HG02623 (cell line): ENCODE measurements around the gene CDK4.

Experiments
- ATAC-seq: cut with Tn5 transposase; IDR thresholded peaks from one replicate; pipeline ENCODE4 v1.9.1; 2021; ENCODE audit warnings: moderate library complexity; ENCODE audit not compliant: unreplicated experiment

The CDK4 gene

DNA sequence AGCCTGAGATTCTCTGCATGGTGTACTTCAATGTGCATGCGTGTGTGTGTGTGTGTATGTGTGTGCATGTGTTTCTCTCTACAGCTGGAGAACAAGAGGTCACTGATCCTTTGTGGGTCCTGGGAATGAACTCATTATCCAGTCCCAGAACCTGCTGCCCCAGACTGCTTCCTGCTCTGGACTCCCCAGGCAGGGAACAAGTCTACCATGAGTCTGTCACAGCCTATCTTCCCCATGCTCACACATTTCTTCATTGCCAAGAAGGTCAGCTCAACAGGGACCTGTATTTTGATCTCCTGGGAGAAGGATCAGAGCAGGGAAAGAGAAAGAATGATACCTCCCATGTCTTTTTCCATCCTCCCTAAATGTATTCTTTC lies 10.7 kb downstream of the CDK4 start:
- no peak for ATAC-seq

DNA sequence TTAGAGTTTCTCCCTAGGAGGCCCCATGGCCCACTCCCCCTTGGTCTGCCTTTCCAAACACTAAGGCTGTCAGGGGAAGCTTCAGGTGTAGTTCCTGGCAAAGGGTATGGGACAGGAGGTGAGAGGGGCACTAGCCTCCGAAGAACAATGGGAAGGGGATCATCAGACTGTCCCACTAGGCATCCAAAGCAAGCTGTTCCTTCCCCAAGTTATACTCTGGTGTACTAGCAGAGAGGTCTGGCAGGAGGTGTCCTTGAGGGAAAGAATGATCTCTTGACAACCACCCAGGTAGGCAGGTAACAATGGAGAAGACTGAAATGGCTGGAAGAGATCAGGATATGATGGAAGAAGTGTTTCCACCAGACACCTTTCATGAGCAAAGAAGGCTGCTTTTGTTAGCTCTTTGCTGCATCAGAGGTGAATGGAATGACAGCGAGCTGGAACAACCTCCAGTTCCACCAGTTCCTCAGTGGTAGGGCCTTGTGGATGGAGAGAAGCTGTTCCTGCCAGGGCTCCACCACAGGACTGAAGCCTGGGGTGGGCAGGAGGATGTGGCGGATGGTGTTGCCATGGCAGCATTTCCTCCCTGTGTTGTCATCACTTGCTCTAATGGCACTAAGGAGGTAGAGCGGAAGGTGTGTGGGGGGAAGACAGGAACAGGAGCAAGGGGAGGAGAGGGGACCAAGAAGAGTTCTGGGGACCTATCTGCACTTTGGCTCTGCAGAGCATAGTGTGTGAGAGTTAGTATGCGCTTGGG lies 11.3 kb downstream of the CDK4 start:
- ATAC-seq: no peak

DNA sequence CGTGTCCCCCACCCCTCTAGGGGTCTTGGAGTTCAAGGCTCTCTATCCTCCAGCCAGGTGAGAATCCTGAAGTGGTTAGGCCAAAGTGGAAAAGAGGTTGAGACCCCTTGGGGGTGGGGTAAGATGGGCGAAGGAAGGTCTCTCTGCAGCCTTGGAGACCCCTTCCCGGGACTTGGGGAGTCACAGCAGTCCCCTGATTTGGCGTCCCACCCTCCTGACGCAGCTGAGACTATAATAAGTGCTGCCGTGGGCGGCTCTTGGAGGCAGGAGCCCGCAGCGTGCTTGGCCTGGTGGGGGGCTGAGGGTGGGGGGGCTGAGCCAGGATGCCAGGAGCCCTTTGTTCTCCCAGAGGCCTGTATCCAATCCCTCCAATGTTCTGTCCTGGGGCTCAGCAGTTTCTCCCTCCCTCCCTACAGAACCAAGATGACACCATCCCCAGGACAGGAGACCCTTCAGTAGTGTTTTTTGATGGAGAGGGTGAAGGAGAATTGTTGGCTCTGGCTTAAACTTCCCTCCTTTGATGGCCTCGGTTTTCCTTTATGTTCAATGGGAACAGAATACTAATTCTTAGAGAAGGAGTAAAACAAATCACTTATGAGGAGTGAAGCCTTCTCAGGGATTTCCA lies 12.1 kb downstream of the CDK4 start:
- ATAC-seq: no peak

DNA sequence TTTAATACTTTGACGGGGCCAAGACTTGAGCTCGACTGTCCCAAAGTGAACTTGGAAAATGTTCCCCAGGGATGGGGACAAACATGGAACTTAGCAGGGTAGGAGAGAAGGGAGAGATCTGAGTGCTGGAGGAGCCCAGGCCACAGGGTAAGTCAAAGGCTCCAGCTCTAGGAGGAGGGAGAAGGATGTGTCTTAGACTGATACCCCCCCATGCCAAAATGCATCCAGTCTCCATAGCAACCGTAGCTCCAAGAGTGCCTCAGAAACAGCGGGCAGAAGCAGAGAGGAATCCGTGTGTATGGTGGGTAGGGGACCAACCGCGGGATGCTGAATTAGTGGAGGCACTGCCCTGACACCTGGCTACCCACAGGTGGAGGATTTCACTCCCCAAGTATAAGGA lies 12.7 kb downstream of the CDK4 start:
- ATAC-seq: no peak

DNA sequence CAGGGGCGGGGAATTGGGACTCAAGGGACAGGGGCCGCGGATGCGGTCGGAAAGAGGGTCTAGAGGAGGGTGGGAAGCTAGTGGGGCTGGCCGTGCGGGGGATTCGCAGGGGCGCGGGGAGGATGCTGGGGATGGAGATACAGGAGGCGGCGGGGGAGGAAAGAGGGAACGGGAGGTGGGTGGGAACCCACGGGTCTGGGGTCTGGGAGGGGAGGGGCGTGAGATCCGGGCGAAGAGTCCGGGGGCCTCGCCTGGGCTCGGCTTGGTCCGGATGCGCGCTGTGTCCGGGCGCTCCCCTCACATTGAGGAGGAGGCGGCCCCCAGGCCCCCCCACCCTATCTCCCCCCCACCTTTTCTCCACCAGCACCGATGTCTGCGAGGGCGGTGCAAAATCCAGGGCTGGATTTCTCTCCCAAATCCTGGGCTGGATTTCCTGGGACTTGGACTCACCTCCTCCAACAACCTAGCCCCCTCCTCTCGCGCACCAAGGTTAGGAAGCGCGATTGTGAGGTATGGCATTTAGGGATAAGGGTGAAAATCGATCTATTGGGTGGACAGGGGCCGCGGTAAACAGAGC lies 13.4 kb downstream of the CDK4 start, which contains the start of gene AGAP2:
AGAP2 (minus strand) TSS at position 82 of the 577 bp plus-strand sequence. CDS start 496 bp downstream, outside the sequence.
- no peak for ATAC-seq

DNA sequence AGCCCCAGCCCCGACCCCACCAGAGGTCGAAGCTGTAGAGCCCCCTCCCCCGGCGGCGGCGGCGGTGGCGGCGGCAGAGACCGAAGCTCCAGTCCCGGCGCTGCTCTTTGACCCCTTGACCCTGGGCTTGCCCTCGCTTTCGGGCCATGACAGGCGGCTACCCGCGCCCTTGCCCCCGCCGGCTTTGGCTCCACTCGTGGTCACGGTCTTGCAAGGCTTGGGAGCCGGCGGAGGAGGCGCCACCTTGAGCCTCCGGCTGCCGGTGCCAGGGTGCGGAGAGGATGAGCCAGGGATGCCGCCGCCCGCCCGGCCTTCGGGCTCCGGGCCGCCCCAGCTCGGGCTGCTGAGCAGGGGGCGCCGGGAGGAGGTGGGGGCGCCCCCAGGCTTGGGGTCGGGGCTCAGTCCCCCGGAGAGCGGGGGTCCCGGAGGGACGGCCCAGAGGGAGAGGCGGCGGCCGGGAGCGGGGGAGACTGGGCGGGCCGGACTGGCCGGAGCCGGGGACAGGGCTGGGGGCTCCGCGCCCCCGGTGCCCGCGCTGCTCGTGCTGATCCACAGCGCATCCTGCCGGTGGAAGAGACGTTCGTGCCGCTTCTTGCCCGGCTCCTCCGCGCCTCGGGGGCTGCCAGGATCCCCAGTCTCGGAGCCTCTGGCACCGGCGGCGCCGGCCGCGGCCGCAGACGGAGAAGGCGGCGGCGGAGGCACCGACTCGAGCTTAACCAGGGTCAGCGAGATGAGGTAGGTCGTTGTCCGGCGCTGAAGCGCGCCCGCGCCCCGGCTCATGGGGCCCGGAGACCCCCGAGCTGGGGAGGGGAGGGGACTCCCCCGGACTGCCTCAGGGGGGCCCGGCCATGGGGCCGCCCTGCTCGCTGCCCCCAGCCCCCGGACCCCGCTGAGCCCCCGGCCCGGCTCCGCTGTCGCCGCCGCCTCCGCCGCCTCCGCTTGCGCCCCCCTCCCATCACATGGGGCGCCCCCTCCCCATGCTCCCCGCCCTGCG lies 14.3 kb downstream of the CDK4 start:
- ATAC-seq: no peak

DNA sequence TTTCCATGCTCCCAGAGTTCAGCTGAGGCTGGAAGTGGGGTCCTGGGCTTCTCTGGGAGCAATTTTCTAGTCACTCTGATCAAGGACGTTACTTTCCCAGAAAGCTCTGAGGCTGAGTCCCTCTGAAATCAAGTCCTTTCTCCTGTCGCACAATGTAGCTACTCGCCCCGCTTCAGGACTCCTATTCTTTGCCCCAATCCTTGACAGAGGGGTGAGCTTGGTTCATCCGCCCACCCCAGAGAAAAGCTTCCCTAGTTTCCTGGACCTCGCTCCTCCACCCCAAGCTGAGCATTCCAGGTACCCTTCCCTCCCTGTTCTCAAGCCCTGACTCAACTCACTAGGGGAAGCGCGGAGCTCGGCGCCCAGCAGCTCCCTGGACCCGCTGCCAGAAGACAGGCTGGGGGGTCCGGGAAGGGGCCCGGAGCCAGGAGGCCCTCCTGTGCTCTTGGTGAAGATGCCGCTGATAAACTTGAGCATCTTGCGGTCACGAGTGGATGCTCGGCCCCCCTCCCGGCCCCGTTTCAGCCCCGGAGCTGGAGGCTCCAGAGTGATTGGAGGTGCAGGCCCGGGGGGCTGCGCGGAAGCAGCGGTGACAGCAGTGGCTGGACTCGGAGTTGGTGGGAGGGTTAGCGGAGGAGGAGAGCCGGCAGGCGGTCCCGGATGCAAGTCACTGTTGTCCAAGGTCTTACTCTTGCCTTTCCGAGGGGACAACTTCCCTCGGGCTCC lies 15.2 kb downstream of the CDK4 start:
- ATAC-seq: no peak

DNA sequence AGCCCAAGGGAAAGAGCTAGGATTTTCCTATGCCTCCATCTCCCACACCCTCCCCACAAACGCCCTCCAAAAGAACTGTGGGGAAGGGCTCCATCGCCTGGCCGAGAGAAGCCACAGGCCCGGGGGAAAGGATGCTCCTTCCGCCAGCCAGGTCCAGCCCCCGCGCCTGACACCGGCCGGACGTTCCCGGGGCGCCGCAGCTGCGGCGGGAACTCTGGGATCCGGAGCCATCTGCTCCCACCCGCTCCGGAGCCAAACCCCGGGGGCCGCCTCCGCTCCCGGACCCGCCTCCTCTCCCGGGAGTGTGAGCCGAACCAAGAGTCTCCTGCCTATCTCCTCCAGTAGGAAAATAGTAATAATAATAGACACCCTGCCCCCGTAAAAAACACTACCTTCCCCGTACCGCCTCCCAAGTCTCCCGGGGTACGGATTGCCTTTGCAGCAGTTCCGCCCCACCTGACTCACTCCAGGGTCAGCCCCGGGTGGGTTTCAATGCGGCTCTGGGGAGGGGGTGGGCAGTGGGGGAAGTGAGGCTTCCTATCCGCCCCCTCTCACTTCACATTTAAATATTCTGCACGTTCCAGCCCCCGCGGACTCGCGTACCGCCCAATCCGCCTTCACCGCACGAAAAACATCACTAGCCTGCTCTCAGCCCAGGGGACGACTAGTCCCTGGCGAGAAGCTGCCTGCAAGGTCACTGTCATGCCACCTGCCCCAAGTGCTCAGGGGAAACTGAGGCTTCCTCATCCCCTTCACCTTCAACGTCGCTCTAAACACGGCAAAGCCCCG lies 16.0 kb downstream of the CDK4 start:
- no peak for ATAC-seq

DNA sequence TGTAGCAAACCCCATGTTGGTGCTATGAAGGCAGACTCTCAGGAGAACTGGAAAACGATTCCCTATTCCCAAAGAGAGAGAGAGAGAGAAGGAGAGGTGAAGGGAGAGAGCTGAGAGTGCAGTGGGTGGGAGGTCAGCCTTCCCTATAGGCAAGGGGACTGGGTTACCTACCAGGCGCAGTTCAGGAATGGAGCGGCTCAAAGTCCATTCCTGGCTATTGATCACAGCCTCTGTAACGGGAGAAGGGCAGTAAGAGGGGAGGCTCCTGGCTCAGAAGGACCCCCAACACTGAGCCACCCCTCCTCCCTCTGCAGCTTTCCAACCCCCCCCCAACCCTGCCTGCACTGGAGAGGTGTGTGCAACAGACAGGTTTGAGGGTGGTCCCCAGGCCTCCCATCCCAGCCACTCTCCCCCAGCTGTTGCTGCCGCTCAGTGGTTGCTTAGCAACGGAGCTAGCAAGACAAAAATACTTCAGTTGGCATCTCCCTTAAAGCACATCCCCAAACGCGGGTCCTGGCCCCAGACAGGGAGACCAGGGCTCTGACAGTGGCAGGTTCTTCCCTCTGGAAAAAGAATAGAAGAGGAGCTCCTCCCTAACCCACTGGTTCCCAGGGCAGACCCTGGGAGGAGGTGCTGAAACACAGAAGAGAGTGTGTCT lies 16.8 kb downstream of the CDK4 start:
- no peak for ATAC-seq

DNA sequence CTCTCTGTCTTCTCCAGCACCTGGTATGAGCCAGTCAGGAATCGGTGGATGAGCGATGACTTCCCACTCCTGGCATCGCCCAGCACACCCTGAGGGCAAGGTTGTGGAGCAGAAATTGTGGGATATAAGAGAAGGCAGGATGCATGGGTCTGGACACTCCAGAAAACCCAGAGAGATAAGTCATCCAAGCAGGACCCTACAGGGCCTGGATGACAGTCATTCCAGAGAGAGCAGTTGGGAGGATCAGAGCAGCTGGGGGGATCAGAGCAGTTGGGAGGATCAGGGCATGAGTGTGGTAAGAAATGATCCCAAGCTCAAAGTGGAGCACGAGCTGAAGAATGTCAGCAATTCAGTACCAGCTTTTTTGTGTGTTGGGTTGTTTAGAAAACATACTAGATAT lies 17.5 kb downstream of the CDK4 start:
- ATAC-seq: no peak

DNA sequence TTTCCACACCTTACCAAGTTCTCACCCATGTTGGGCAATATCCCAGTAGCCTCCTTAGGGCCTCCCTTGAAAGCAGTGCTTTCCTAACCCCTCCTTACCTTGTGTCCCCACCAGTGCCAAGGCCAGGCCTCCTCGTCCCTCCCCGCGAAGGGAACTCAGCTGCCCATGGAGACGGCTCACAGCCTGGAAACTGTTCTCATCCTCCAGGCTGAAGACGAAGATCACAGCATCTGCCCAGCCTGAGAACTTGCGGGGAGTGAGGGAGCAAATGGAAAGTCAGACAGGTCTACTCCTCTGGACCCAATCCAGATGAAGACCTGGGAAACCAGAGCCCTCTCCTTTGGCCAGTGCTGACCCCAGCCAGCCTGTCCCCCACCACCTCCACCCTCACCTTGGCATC lies 18.2 kb downstream of the CDK4 start:
- no peak for ATAC-seq

DNA sequence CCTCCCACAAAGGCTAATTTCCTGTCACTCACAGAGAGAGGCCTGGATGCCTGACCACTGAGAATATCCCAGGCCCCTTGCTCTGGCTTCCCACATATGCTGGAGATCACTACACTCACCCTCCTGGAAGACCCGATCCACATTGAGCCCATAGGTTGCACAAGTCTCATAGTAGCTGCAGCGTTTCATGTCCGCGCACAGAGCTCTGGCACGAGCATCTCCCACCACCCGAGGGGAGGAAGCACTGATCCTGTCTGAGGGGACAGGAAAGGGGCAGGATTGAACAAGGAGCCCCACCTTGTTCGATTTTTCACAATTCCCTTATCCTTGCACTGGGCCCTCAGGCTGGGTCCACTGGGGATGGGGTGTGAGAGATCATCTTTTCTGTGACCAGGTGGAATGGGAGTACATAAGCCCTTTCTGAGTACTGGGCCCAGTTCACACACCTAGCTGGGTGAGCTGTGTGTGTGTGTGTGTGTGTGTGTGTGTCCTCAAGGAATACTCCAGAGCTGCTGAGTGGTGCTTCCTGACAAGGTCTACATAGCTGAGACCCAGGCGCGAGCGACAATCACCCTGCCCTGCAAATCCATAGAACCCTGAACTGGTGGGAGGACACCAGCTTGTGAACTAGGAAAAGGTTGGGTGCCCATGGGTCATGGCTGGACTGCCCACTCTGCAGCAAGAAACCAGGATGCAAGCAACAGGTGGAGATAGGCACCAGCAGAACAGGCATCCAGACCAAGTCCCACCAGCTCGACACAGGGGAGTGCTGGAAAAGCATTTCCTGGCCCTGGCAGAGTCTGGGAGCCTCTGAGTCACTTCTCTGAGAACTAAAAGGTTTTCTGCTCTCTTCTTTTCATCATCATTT lies 19.1 kb downstream of the CDK4 start:
- ATAC-seq: no peak

DNA sequence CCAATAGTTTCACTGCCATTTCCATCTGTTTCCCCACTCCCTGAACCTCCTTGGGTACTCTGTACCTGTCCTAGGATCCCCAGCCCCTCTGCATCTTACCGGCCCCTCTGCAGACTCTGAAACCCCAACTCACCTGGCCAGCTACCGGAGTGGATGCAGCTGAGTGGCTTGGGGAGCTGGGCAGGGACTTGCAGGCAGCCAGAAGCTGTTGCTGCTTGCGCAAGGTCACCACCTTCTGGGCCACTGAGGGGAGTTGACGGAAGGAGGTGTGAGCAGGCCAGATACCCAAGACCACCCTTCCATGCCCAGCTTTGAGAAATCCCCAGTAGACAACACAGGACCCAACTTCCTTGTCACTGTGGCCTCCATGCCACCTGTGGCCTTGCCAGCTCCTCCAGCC lies 19.8 kb downstream of the CDK4 start:
- ATAC-seq: no peak

DNA sequence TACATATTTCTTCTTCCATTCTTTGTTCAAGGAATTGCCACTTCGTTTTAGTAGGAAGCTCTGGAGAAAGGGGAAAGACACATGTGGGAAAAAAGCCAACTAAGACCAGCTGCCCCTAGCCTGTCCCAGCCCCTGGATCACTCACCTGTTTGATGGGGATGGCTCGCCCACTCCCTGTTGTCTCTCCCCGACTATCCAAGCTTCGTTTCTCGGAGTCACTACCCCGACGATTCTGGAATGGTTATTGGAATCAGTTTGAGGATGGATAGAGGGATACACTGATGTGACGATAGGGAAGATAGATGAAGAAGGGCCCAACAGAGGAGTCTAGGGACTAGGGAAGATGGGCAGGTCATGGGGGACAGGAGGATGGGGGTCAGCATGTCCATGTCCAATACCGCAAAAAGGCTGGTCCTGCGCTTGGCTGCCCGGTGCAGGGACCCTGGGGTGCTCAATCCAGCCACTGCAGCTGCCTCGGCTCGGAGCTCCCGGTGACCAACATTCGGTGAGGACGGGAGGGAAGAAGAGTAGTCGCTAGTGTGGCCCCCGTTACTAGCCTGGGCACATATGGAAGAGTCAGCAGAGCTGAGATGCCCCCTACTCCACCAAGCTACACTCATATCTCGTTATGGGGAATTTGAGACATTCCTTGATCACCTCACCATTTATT lies 20.6 kb downstream of the CDK4 start:
- ATAC-seq: no peak

DNA sequence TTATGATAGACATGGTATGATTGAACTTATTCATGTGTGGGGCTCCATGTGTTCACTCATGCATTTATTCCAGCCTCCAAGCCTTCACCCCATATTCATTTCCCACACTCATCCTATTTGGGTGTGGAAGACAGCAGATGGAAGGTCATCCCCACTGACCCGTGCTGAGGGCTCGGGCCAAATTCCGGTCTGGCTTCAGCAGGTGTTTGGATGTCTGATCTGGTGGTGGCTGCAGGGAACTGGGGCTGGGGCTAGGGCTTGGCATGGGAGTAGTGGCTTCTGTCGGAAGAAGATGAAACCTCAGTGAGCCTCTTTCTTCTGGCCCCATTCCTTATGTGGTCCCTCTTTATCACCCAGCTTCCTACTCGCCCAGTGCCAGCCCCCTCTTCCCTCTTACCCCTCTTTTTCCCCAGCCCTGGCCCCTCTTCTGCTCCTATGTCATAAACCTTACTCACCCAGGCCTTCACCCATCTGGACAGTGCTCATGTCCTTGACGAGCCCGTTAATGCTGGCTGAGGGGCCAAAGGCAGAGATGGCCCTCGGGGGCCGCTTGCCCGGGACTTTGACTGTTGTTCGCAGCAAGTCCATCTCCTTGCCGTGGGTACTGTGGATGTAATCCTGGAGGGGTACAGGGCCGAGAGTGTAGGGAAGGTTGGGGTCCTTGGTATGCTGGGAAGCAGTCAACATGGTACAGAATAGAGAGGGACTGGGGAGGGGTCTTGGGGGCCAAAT lies 21.6 kb downstream of the CDK4 start:
- ATAC-seq: no peak

DNA sequence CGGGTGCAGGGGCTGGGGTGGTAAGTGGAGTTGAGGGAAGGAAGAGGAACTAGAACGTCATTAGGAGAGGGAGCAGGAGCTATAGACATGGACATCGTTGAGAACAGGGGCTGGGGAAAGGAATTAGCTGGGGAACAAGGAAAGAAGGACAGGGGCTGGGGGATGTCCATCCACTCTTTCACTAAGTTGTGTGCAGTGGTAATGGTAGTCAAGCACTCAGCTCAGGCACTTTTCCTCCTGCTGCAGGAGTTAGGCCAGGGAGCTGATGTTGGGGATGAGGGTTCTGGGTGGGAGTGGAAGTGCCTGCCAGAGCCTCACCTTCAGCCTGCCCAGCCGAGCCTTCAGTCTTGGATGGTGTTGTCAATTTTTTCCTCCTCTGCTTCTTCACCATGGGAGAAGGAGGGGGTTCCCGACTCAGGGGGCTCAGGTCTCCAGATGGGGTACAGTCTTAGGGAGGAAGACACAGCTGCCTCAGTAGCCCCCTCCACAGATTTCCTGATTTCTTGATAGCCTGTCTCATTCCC lies 22.7 kb downstream of the CDK4 start:
- no peak for ATAC-seq
